ENCODE data around the gene NIPAL4.
"Not testable (repeated sequence)": the region's sequence is repeated elsewhere in the genome, so short reads cannot be mapped to it uniquely, and the experiment has no call there.

Gene NIPAL4

GRCh38 chr5:157459715-157460599 is at the start of gene NIPAL4:
Gene NIPAL4, plus strand, starts transcription at chr5:157460213. Its CDS starts 108 bp downstream, at chr5:157460321.
- peak; percentile 43 to 60 for DNase-seq

GRCh38 chr5:157415838-157416237 is 44.2 kb upstream of the NIPAL4 start:
- DNase-seq = no peak

- not testable (repeated sequence) for DNase-seq
Observed at GRCh38 chr5:157419521-157419920, 40.5 kb upstream of the NIPAL4 start.

- not testable (repeated sequence) for DNase-seq
Observed at GRCh38 chr5:157429920-157430319, 30.1 kb upstream of the NIPAL4 start.

GRCh38 chr5:157431544-157432200 is 28.3 kb upstream of the NIPAL4 start:
- DNase-seq = peak in 1 of 2 experiments; percentile 14

GRCh38 chr5:157434096-157434495 is 25.9 kb upstream of the NIPAL4 start:
- no peak for DNase-seq

- no peak for DNase-seq
Observed at GRCh38 chr5:157443041-157443549, 16.9 kb upstream of the NIPAL4 start.

- DNase-seq = no peak
Observed at GRCh38 chr5:157444224-157444623, 15.8 kb upstream of the NIPAL4 start.

GRCh38 chr5:157445745-157446411 is 14.1 kb upstream of the NIPAL4 start:
- no peak for DNase-seq

GRCh38 chr5:157446412-157446935 is 13.5 kb upstream of the NIPAL4 start:
- no peak for DNase-seq

- DNase-seq = no peak
Observed at GRCh38 chr5:157447201-157447637, 12.8 kb upstream of the NIPAL4 start.

GRCh38 chr5:157449011-157449723 is 10.8 kb upstream of the NIPAL4 start:
- no peak for DNase-seq

- DNase-seq = no peak
Observed at GRCh38 chr5:157450024-157450423, 10.0 kb upstream of the NIPAL4 start.

GRCh38 chr5:157451806-157452205 is 8.2 kb upstream of the NIPAL4 start:
- DNase-seq = no peak

- DNase-seq = no peak
Observed at GRCh38 chr5:157454273-157454672, 5.7 kb upstream of the NIPAL4 start.

GRCh38 chr5:157455057-157455456 is 5.0 kb upstream of the NIPAL4 start:
- DNase-seq = no peak

- no peak for DNase-seq
Observed at GRCh38 chr5:157456301-157456700, 3.7 kb upstream of the NIPAL4 start.

GRCh38 chr5:157457391-157457790 is 2.6 kb upstream of the NIPAL4 start:
- DNase-seq = no peak

GRCh38 chr5:157458835-157459234 is 1.2 kb upstream of the NIPAL4 start:
- DNase-seq = no peak

GRCh38 chr5:157460921-157461792 is 1.1 kb downstream of the NIPAL4 start:
- DNase-seq = no peak

GRCh38 chr5:157463081-157463480 is 3.1 kb downstream of the NIPAL4 start:
- DNase-seq = no peak
